GM23338 (cell line): ENCODE data around the gene CA12. TPM values are rescaled to one million over a fixed set of nuclear protein-coding genes. Genes with fewer than 3 reads are reported as not detected.

ENCODE experiments used
- ATAC-seq: fragments of 200-7000 bp; cut with Tn5 transposase; 3 replicates; pipeline ENCODE4 v1.9.1; 2020
- DNase-seq: peaks from one replicate; pipeline ENCODE4 v3.0.0-alpha.2; 2015; ENCODE audit warnings: low spot score
- H2AFZ ChIP-seq: fragments of 200-600 bp; sonication (generic); 2 replicates; pipeline ENCODE4 v1.8.0; 2016; ENCODE audit warnings: antibody characterized with exemption, mild to moderate bottlenecking, moderate library complexity
- H3F3A ChIP-seq: fragments of 200-600 bp; sonication (generic); replicated peaks from 2 replicates; pipeline ENCODE4 v1.8.0; 2017; ENCODE audit warnings: antibody characterized with exemption, mixed run types, low read depth
- H3K27ac ChIP-seq: fragments of 200-600 bp; sonication (generic); 2 replicates; pipeline ENCODE4 v1.6.1; 2016; ENCODE audit warnings: low read depth
- H3K27me3 ChIP-seq: fragments of 200-600 bp; sonication (generic); 2 replicates; pipeline ENCODE4 v1.8.0; 2016; ENCODE audit warnings: mild to moderate bottlenecking, mixed run types, moderate library complexity; ENCODE audit not compliant: insufficient read depth
- H3K36me3 ChIP-seq: fragments of 200-600 bp; sonication (generic); 2 replicates; pipeline ENCODE4 v1.8.0; 2016; ENCODE audit warnings: mild to moderate bottlenecking; ENCODE audit not compliant: insufficient read depth
- H3K4me1 ChIP-seq: fragments of 200-600 bp; sonication (generic); 2 replicates; pipeline ENCODE4 v1.8.0; 2016; ENCODE audit warnings: mild to moderate bottlenecking, moderate library complexity; ENCODE audit not compliant: insufficient read depth
- H3K4me2 ChIP-seq: fragments of 200-600 bp; sonication (generic); 2 replicates; pipeline ENCODE4 v1.7.1; 2017; ENCODE audit warnings: mixed run types
- H3K4me3 ChIP-seq: fragments of 200-600 bp; sonication (generic); 2 replicates; pipeline ENCODE4 v1.6.1; 2016; ENCODE audit warnings: mixed run types
- H3K79me2 ChIP-seq: fragments of 200-600 bp; sonication (generic); replicated peaks from 2 replicates; pipeline ENCODE4 v1.8.0; 2017; ENCODE audit warnings: mild to moderate bottlenecking; ENCODE audit not compliant: insufficient read depth
- H3K9me2 ChIP-seq: fragments of 200-600 bp; sonication (generic); 2 replicates; pipeline ENCODE4 v1.8.0; 2017; ENCODE audit not compliant: insufficient read depth
- H4K20me1 ChIP-seq: fragments of 200-600 bp; sonication (generic); replicated peaks from 2 replicates; pipeline ENCODE4 v1.8.0; 2017; ENCODE audit warnings: mild to moderate bottlenecking; ENCODE audit not compliant: insufficient read depth
- H3K27ac Mint-ChIP-seq: 2 replicates; pipeline ENCODE4 v1.8.0; 2020; ENCODE audit warnings: inconsistent platforms, mild to moderate bottlenecking, moderate library complexity, mixed read lengths
- H3K27me3 Mint-ChIP-seq: 3 replicates; pipeline ENCODE4 v1.8.0; 2022; ENCODE audit warnings: low read depth, mild to moderate bottlenecking, moderate library complexity, mixed read lengths, inconsistent platforms; ENCODE audit not compliant: insufficient read depth, poor library complexity
- H3K36me3 Mint-ChIP-seq: 3 replicates; pipeline ENCODE4 v1.8.0; 2021; ENCODE audit warnings: low read depth, mild to moderate bottlenecking, inconsistent platforms, moderate library complexity, mixed read lengths
- H3K4me1 Mint-ChIP-seq: 3 replicates; pipeline ENCODE4 v1.8.0; 2020; ENCODE audit warnings: mild to moderate bottlenecking, inconsistent platforms, mixed read lengths
- H3K4me3 Mint-ChIP-seq: 3 replicates; pipeline ENCODE4 v1.8.0; 2021; ENCODE audit warnings: moderate library complexity, mild to moderate bottlenecking, inconsistent platforms, mixed read lengths
- H3K9me3 Mint-ChIP-seq: 3 replicates; pipeline ENCODE4 v1.8.0; 2020; ENCODE audit warnings: moderate library complexity, mild to moderate bottlenecking, inconsistent platforms, mixed read lengths
- REST ChIP-seq: IDR thresholded peaks from one replicate; pipeline ENCODE4 v1.6.1; 2018; ENCODE audit warnings: antibody characterized with exemption; ENCODE audit not compliant: unreplicated experiment
- polyA plus RNA-seq: library from polyadenylated mRNA; unstranded; fragments of >200 nt; fragmentation: Nextera tagmentation; extraction: Ambion mirVana; gene quantifications from 2 replicates; pipeline ENCODE4 v1.2.1, GENCODE V29; 2016
- total RNA-seq: library from RNA; depleted of rRNA; stranded (reverse); fragments of >200 nt; shearing (Covaris generic); gene quantifications from 2 replicates; pipeline ENCODE4 v1.2.3, GENCODE V29; 2014
- TF ChIP-seq, protein P1 (sequence below), 2 experiments: fragments of 200-600 bp in 1 of 2; sonication (generic) in 1 of 2; conservative IDR thresholded peaks; 2 replicates each; pipeline versions ENCODE4 v1.5.1 to v1.6.1; 2016 to 2017; ENCODE audit warnings: antibody characterized with exemption in 2 of 2, low read depth in 2 of 2, mild to moderate bottlenecking in 2 of 2, moderate library complexity in 1 of 2

Gene CA12
- total and polyA plus RNA-seq, 2 experiments from 2014 or later = 2.9 to 5.2 TPM

DNA sequence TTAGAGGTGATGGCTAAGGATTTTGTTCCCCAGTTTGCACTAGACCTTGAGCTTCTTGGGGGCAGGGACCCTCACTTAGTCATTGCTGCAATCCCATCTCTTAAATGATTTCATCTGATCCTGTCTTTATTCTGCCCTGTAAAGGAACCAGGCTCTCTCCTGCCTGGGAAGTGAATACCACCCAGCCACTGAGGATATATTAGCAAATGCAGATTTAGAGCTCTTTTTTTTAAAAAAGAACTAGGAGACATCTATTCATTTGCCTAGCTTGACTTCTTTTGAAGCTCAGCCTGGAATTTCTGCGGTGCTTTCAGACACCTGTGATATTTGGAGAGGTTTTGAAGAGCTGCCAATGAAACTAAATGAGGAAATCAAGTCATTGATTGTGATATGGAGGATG is 41.8 kb downstream of the CA12 start:
- peak overlapping the region; percentile 50 for H3K4me3 Mint-ChIP-seq
- peak; percentile 58 for DNase-seq

More for the DNA sequence above, 41.8 kb downstream of the CA12 start:
- H3K27ac ChIP-seq = no peak overlapping the region
- H3K4me3 ChIP-seq = peak overlapping the region; percentile 6; the same call in 1 of the 2 replicates
- H3K4me2 ChIP-seq = peak overlapping the region; percentile 28; the same call in 1 of the 2 replicates
- H3K79me2 ChIP-seq = no peaks in the 10 kb centered on the region
- Mint-ChIP-seq H3K4me1 (peaks cover 48% of the 10 kb centered on the region), H3K27me3 (peaks cover 2% of the 10 kb centered on the region), H3K27ac (no peak overlapping the region), H3K36me3 (no peaks in the 10 kb centered on the region; the same call in 2 of the 3 replicates), H3K9me3 (no peaks in the 10 kb centered on the region)
- peak; percentile 59 for ATAC-seq
- no peaks in the 10 kb centered on the region for H4K20me1 ChIP-seq
- no peak overlapping the region for H2AFZ ChIP-seq
- peaks cover 27% of the 10 kb centered on the region for H3K4me1 ChIP-seq
- H3K36me3 ChIP-seq = no peaks in the 10 kb centered on the region
- no peaks in the 10 kb centered on the region for H3F3A ChIP-seq
- H3K9me2 ChIP-seq = peaks cover 4% of the 10 kb centered on the region; the same call in 1 of the 2 replicates
- no peaks in the 10 kb centered on the region for H3K27me3 ChIP-seq
- TF ChIP-seq, protein P1, sequence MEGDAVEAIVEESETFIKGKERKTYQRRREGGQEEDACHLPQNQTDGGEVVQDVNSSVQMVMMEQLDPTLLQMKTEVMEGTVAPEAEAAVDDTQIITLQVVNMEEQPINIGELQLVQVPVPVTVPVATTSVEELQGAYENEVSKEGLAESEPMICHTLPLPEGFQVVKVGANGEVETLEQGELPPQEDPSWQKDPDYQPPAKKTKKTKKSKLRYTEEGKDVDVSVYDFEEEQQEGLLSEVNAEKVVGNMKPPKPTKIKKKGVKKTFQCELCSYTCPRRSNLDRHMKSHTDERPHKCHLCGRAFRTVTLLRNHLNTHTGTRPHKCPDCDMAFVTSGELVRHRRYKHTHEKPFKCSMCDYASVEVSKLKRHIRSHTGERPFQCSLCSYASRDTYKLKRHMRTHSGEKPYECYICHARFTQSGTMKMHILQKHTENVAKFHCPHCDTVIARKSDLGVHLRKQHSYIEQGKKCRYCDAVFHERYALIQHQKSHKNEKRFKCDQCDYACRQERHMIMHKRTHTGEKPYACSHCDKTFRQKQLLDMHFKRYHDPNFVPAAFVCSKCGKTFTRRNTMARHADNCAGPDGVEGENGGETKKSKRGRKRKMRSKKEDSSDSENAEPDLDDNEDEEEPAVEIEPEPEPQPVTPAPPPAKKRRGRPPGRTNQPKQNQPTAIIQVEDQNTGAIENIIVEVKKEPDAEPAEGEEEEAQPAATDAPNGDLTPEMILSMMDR (conservative IDR thresholded peaks at IDR 0.05; ENCODE audit: low read depth in 2 of 2) = no peak
- no peak for TF ChIP-seq REST
